ENCODE measurements around the gene BYSL.

BYSL gene

GRCh38 chr6:41929924-41930323 is 8.6 kb downstream of the BYSL start:
- TF ChIP-seq TAF1 (IDR thresholded peaks at IDR 0.05; ENCODE audit: borderline replicate concordance, insufficient read depth, low read length) (no peak), REST (IDR thresholded peaks at IDR 0.05; ENCODE audit: insufficient read depth in 1 of 2, low read depth in 2 of 2, low read length in 2 of 2) (no peak), SIN3A (IDR thresholded peaks at IDR 0.05; ENCODE audit: borderline replicate concordance, insufficient read depth, low read length) (no peak), FOXP2 (optimal IDR thresholded peaks at IDR 0.05; ENCODE audit: borderline replicate concordance, extremely low read depth, extremely low read length, insufficient read depth) (no peak), POLR2AphosphoS5 (IDR thresholded peaks at IDR 0.05; ENCODE audit: low read depth, low read length) (no peak)

GRCh38 chr6:41931792-41932191 is 10.5 kb downstream of the BYSL start:
- TF ChIP-seq REST (IDR thresholded peaks at IDR 0.05; ENCODE audit: insufficient read depth in 1 of 2, low read depth in 2 of 2, low read length in 2 of 2) (no peak), POLR2AphosphoS5 (IDR thresholded peaks at IDR 0.05; ENCODE audit: low read depth, low read length) (no peak), TAF1 (IDR thresholded peaks at IDR 0.05; ENCODE audit: borderline replicate concordance, insufficient read depth, low read length) (no peak), FOXP2 (optimal IDR thresholded peaks at IDR 0.05; ENCODE audit: borderline replicate concordance, extremely low read depth, extremely low read length, insufficient read depth) (no peak), SIN3A (IDR thresholded peaks at IDR 0.05; ENCODE audit: borderline replicate concordance, insufficient read depth, low read length) (no peak)

- TF ChIP-seq POLR2AphosphoS5 (IDR thresholded peaks at IDR 0.05; ENCODE audit: low read depth, low read length) (no peak), TAF1 (IDR thresholded peaks at IDR 0.05; ENCODE audit: borderline replicate concordance, insufficient read depth, low read length) (no peak), FOXP2 (optimal IDR thresholded peaks at IDR 0.05; ENCODE audit: borderline replicate concordance, extremely low read depth, extremely low read length, insufficient read depth) (no peak), SIN3A (IDR thresholded peaks at IDR 0.05; ENCODE audit: borderline replicate concordance, insufficient read depth, low read length) (no peak), REST (IDR thresholded peaks at IDR 0.05; ENCODE audit: insufficient read depth in 1 of 2, low read depth in 2 of 2, low read length in 2 of 2) (no peak)
These were observed 11.1 kb downstream of the BYSL start for GRCh38 chr6:41932378-41932777.

GRCh38 chr6:41934278-41935192 is 13.2 kb downstream of the BYSL start:
- TF ChIP-seq POLR2AphosphoS5 (IDR thresholded peaks at IDR 0.05; ENCODE audit: low read depth, low read length) (peak; percentile 13; the same call in 1 of the 2 replicates), REST (IDR thresholded peaks at IDR 0.05; ENCODE audit: insufficient read depth in 1 of 2, low read depth in 2 of 2, low read length in 2 of 2) (no peak)

All from PFSK-1 (cell line).